Measurements from ENCODE around the gene NRIP1.

NRIP1 gene

DNA sequence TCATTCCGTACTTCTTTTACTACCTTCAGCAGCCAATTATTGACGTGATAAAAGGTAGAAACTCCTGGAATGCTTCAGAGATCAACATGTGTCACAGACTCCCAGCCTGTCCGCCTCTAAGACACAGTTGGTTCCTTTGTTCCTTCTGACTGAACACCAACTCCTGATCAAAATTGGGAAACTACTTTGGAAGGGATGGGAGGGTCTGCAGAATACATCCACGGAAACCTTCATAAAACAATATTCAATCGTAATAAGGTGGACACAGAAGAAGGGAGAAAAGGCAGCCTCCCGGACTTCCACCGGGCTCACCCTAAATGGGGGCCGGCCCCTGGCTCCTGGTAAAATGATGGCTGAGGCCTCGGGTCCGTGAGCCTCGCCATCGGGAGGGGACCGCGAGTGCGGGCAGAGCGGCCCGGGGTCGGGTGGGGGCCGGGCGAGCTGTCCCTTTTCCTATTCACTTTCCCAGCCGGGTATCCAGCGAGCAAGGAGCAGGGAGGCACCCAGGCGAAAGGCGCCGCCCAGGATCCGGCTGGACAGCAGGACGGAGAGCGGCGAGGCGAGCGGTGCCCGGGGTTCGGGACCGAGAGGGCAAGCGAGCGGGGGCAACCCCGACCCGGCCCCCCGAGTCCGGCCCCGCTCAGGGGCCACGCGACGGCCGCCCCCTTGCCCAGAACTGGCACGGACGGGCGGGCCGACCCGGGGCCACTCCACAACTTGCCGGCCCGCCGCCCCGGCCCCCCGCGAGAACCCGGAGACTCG lies 805 bp downstream of the NRIP1 start:
- no peak for DNase-seq

DNA sequence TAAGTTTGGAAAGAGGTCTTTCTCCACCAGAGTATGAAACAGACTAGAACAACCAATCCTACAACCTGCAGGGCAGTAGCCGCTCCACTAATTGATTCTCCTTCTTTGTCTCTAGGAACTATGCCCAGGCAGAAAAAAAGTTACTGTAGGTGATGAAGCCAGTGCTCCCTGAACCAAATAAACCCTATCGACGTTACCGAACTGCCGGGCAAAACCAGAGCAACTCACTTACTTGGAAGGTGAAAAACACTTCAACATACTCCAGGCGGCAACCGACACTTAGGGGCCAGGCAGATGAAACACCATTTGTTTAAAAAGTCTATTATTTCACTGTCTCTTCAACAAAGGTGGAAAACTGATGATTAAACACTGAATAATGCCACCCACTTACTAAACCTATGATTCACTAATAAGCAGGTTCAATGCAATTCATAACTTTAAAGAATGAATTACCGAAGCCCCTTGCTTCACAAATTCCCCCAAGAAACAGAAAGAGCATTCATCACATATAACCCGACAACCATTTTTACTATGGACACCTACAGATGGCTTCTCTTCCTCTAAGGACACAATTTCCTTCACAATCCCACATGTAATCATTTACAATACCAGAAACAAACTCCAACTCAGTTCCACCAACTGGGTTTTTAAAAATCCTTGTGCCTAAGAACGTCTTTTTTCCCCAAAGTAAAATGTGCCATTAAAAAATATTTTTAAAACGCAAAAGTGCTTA lies 1.6 kb downstream of the NRIP1 start:
- DNase-seq: no peak

DNA sequence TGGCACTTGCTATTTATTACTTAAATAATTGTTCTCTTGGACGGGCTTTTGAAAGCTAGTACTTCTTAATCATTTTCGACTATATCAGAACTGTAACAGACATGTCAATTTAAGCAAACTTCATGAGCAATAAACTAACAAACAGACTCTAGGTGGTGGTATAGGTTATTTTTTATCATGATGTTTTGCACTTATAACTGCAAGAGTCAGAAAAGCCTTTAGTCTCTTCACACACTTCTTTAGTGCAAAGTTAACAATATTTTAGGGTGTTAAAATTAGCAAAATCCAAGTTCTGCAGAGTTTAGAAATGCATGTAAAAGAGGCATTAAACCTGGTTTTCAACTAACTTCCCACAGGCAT lies 2.2 kb downstream of the NRIP1 start:
- DNase-seq: no peak

DNA sequence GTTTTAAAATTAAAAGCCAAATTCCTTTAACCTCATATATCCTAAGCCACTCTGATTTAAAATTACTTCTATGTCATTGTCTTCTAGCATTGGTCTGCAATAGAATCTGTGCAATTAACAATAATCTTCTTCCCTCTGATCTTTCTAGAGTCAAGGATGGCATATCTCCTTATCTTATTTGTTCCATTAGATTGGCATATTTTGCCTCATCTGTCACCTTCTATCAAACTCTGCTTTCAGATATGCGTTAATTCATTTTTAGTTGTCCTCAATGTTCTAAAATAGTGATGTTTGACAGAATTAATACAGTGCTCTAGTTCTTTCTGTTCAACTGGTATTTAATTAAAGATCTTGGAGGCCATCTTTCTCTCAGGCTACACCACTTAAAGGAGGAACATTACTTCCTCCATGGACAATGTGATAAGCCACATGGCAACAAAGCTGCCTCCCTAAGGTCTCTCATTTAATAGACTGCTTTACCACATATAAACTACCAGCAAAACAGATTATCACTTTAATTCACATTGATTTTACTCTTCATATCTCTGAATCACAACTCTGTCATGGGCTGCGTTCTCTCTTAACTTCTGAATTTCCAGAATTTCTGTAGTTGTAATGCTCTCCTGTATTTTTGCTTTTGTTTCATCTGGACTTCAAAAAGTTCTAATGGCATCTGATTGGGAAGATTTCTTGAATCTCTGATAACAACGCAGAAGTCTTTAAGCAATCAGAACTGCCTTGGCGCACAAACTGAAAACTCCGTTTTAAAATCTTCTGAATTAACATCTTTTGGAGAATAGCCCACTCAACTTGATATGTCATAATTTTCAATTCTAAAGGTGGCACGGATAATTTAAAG lies 2.8 kb downstream of the NRIP1 start:
- DNase-seq: no peak

DNA sequence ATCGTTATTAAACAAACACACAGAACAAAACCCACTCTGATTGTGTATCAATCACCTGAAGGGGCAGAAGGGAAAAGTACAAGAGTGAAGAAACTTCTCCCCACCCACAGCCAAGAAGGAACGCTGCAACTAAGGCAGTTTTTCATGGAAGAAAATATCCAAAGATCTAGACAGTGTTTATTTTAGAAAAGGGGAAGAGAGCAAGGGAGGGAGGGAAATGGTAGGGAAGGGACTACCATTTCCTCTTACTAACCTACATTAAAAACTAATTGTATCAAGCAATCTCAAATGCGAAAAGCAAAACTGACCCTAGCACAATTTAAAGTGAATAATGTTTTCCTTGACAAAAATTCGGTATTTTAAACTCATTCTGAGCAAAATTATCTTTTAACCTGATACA lies 3.5 kb downstream of the NRIP1 start:
- DNase-seq: no peak

DNA sequence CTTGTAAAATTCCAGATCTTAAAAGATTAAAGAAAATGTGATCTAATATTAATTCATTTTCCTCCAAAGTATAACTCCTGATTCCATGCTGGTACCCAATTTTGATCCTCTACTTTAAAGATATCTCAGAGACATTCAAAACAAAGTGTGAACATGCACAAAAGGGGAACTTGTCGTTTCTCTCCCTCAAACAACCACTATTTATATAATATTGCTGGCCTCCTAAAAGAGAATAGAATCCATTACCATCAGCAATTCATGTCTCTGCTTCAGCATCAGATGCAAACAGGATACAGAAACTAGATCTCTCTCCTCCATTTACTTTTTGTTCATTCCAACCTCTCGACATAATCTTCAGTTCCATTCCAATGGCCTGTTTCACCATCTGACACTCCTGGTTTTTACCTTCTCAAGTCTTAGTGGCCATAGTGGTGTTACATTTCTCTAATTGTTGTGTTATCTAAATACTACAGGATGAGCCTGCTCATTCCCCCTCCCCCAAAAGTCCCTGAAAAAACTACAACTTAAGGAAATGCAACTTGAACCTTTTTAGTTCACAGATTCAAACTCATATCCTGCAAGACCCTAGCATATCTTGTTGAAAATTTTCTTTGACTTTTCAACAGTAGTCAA lies 4.1 kb downstream of the NRIP1 start:
- no peak for DNase-seq

DNA sequence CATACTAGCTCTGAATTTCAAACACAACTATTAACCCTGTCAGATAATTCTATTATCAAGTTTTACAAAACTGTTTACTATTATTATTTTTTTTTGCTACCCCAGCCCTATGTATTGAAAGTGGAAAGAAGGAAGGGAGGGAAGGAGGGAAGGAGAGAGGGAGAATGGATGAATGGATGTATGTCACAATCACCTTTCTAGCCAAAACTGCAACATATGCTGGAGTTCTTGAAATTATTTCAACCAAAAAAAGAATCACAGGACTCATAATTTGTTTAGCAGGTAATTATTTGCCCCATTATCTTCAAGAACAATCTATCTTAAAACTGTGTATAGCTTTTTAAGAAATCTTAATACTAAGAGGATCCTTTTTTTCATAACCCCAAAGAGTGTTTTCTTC lies 5.4 kb downstream of the NRIP1 start:
- no peak for DNase-seq

DNA sequence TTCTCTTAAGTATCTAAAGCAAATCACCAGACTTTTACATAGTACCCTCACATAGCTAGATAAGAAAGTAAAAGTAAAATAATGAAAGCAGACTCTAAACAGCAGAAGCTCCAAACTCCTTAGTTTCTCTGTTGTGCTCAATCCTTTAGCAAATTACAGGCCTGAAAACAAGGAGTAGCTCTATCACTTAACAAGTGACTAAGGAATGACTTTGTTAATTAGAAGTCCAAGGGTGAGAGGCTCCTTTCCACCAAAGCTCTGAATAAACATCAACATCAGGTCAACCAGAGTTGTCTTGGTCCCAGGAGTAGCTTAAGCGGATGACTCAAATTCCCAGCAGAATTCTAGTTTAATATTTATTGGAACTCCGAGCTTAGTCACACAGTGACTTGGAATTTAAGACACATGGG lies 5.9 kb downstream of the NRIP1 start:
- no peak for DNase-seq

DNA sequence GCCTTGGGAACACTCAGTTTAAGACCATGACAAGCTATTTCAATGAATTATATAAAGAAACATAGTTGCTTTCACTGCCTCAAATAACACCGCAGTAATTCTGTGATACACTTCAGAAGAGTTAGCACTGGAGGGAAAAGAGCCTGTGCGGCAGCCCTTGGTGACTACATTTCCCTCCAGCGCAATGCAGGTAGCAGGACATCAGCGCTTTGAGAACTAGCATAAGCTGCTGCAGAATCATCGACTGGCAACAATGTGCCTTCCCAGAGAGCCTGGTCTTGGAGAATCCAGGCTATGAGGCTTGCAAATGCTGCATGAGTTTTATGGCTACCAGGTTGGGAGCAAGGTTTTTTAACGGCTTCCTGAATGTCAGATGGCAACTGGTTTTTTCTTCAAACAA lies 7.5 kb downstream of the NRIP1 start:
- no peak for DNase-seq

DNA sequence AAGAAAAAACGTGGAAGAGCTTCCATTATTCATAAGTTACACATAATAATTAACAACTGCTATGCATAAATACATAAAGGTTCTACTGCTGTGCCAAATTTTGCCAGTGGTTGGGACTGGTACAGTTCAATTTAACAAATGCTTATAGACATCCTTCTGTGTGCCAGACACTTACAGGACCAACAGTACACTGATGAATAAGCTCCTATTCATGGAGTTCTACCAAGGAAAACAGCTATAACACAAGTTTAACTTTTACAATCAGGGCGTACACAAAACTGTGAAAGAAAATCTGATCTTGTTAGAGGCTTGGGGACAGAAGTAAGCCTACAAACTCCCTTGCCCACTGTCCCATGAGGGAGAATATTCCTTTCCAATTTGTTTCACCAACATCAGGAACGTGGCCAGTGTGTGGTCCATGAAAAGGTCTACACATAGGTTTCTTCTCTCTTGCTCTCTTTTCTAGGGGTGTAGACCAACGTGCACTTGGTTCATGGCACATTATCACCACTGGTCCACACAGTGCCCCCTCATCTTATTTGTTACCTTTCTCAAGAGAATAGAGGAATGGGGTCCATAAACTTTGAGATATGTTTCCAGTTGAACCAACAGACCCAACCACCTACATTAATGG lies 10.1 kb downstream of the NRIP1 start:
- DNase-seq: no peak

DNA sequence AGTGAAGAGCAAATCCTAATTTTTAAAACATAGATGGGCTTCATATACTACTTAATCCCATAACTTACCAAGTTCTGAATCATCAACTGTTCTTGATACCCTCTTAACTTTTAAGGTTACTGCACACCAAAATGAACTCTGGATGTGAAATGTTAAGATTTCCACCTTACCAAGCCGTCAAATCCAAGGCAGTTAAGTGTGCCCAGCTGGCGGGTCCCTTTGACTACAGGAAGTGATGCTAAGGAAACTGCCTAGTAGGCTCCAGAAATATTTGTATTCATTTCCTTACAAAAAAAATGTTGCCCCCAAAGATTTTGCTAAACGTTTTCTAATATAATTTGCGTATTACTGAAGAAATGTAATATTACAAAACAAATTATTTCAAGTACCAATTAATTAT lies 10.7 kb downstream of the NRIP1 start:
- no peak for DNase-seq

DNA sequence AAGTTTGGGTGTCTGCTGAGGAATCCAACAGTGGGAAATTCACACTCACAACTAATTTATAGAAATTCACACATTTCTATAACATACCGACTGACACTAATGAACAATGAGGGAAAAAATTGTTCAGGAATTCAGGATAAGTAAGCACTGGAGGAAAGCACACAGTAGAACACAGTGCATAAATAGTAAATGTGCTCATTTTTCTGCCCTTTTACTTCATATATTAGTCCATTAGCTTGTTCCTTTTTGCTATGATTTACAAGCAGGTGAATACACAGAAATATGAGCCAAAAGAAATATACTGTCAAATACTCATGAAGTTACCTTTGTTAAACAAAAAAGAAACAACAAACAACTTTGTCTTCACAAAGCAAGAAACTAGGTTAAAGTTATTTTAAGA lies 11.3 kb downstream of the NRIP1 start:
- DNase-seq: no peak

DNA sequence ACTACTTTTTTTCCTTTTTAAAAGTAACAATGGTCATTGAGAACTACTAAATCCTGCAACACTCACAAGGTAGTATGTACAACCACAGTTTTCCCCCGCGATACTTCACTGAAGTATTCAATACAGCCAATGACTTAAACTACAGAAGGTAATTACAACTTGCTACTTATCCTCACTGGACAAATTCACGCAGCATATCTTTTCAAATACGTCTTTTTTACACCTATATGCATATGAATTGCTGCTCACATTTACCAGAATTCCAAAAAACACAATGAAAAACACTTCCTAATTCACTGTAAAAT lies 12.4 kb downstream of the NRIP1 start:
- DNase-seq: no peak

DNA sequence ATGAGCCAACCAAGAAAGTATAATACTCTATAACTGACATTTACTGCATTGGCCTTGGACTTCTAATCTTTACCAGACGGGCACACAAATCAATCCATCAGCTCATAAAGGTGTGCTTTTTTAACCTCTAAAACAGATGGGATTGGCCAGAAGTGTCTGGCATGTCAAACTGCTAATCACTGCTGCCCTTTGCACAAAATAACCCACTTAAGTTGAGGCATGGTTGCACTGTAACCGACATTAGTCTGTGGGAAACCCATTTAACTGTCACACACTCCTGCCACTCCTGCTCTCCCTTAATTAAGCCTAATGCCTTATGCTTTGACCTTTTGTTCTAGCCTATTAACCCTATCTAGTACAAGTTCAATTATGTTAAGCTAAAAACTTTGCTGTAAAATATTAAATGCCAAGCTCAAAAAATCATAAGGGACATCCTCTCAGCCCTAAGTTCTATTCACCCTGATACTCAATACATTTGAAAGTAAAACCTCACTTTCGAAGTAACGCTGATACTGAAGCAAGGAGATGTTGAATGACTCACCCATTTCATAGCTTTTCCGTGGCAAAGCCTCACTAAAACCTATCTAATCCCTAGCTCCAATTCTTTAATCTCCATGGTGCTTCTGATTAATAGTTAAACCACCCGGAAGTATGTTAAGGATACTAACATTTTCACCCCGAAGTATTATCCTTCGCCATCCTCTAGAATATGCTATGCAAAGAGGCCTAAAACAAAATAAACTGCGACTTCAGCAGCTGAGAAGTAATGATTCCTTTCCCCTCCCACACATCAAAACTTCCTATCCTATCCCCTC lies 12.9 kb downstream of the NRIP1 start:
- no peak for DNase-seq

DNA sequence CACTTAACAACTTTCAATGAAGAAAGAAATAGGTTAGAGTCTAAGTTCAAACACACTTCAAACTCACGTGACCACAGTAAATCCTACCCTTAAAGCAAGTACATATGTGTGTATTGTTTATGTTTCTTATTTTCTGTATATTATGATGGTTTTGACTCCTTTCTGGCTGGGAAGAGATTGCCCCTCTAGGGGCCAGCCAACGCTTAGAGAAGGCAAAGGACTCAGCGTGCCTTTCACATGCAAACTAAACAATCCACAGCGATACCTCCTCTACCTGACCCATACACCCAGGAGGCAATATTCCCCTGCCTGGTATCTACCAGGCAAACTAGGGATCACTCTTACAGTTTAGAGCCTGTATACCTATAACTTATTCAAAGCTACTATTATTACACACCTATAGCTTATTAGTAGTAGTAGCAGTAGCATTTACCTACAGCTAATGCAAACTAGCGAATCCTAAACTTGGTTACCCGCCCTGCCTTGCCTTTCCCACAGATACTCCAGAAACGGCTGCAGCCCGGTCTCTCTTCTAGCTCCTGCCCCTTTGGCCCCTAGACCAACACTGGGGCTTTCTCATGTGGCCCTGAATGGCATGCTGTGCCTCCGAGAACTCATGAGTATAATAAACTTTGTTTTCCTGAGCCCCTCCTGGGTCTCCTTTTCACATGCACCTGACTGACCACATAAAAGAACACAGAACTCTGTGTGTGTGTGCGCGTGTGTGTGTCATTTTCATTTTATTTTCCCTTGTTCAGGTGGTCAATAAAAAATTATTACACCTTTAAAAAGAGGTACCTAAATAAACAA lies 14.0 kb downstream of the NRIP1 start:
- DNase-seq: no peak

DNA sequence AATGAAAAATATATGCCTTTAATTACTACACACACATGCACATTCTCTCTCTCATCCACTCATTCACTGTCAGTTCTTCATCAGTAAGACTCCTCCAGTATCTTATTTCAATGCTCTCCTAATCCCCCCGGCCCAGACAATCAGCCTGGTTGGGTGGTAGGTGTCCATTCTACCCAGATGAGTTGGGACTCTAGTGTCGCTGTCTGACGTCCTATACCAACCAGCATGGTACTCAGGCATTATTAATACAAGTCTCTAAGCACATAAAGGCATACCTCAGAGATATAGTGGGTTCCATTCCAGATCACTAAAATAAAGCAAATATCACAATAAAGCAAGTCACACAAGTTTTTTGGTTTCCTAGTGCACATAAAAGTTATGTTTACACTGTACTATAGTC lies 19.8 kb downstream of the NRIP1 start:
- DNase-seq: no peak

DNA sequence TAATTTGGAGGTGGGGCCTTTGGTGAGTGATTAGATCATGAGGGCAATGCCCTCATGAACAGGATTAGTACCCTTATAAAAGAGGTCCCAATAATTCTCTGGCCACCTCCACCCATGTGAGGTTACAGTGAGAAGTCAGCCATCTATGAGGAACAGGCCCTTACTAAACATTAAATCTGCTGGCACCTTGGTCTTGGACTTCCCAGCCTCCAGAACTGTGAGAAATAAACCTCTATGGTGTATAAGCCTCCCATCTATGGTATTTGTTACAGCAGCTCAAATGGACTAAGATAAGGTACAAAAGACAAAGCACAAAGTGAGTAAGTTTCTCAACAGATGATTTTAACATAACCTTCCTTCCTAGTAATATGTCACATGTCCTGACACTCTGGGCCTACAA lies 22.3 kb downstream of the NRIP1 start:
- no peak for DNase-seq

DNA sequence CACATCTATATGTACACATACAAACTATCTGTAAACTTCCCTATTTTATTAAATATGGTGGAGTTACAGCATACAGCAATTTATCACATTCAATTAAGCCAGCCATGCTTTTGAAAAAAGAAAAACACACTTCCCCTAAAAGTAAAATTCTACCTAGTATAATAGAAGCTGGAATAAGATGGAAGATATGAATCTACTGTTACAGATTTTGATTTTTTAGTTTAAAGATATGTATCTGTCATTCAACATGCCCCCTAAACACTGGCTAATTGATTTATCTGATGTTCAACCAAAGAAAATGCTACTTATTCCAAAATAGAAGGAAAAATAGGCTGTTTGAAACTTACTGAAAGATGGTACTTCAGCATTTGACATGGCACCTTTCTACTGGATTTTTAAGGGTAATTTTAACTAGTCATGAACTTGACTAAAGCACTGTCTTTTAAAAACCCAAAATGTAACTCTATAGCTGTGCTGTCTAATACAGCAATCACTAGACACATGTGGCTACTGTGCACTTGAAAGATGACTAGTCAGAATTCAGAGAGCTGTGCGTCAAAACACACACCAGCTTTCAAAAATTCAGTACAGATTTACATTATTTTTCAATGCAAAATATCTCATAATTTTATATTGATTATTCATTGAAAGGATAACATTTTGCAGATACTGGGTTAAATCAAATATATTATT lies 25.0 kb downstream of the NRIP1 start:
- DNase-seq: no peak

DNA sequence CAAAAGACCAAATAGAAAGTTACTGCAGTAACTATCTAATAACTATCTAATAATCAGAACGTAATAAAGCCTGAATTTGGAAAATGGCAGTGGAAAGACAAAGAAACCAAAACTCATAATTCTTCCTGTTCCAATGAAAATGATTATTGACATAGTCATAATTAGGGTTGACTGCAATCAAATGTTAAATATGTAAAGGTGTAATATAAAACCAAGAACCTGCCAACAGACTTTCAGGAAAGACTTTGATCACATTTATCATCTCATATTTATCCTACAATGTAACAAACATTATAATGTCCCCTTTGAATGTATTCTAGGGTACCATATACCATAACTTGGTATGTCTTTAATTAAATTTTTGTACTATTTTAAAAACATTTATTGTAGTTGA lies 26.9 kb downstream of the NRIP1 start:
- no peak for DNase-seq

DNA sequence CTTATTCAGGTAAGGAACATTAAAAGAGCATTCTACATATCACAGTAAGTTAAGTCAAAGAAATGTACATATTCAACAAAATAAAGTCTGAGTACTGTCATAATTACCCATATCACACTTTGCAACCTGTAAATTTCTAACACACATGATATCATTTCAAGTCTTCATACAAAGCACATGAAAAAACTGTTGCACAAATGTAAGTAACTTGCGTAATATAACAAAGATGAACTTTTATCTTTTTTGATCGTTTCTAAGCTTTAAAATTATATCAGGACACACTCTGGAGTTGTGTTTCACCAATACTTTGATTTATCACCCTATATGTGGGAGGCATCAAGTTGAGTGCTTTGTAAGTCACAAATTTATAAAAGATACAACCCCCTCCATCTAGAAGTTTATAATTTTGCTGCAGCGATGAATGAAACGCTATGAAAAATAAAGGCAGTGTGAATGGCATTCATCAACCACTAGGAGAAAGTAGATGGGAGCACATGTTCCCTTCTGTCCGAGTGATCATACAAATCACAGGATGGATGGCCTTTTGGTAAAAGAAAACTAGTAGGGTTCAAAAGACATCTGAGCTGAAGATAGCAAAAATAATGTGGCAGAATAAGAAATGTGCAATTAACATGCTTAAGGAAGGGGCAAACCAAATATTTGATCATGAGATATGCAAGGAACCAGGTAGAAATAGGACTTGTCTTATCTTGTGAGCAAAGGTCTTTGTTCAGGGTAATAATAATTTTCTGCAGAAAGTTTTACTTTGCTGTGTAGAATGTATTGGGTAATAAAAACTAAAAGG lies 27.5 kb downstream of the NRIP1 start:
- no peak for DNase-seq
